Measurements from ENCODE around the gene ITGBL1. TPM values are rescaled to one million over a fixed set of nuclear protein-coding genes. Genes with fewer than 3 reads are reported as not detected.

ITGBL1 gene
- total and polyA plus RNA-seq, 2 of the 13 experiments (the other 11 are each of a cell fraction or from before 2014, with no cell fraction given) = 0.02 TPM; not detected in 1

- H3K27me3 ChIP-seq (ENCODE audit: control insufficient read depth in 1 of 2, insufficient read depth in 2 of 2, low read length in 2 of 2) = peaks cover 0 to 7% of the 10 kb centered on the region in 2 experiments; a peak in 2 of 5 replicates
- FAIRE-seq (no peak), ATAC-seq (no peak), DNase-seq (ENCODE audit: low spot score) (no peak)
- H3K9ac ChIP-seq (ENCODE audit: insufficient read depth, low read depth, low read length) = no peak overlapping the region
- H3K79me2 ChIP-seq (ENCODE audit: insufficient read depth, low read length) = no peaks in the 10 kb centered on the region
- no peak overlapping the region for H2AFZ ChIP-seq (ENCODE audit: low read length)
- in situ Hi-C loops (cut with HindIII; ENCODE audit: extremely low pct_ligation_motif_present, low pct_unique_long_range_greater_than_20kb) (loop anchor here (25.0 kb wide), 1 partner anchor 319 kb away; no protein-coding TSS in a partner anchor), intact Hi-C loops (cut with micrococcal nuclease; ENCODE audit: unreplicated experiment) (no loop called here)
- H3K4me1 ChIP-seq (ENCODE audit: insufficient read depth, low read length) = no peaks in the 10 kb centered on the region; the same call in 1 of the 2 replicates
- no peaks in the 10 kb centered on the region for H4K20me1 ChIP-seq (ENCODE audit: insufficient read depth, low read length)
- H3K27ac ChIP-seq (ENCODE audit: extremely low read length, insufficient read depth, low read length) = no peak overlapping the region
- H3K4me2 ChIP-seq (ENCODE audit: low read depth, low read length) = no peak overlapping the region
- TF ChIP-seq ZBTB44 (CRISPR knock-in tag; IDR thresholded peaks at IDR 0.05) = no peak
- TF ChIP-seq E2F2 (CRISPR knock-in tag; IDR thresholded peaks at IDR 0.05; ENCODE audit: borderline replicate concordance) = no peak
- TF ChIP-seq ZHX1 (CRISPR knock-in tag; IDR thresholded peaks at IDR 0.05; ENCODE audit: low read depth) = no peak
- TF ChIP-seq KDM4B (CRISPR knock-in tag; IDR thresholded peaks at IDR 0.05) = no peak
- no peak for TF ChIP-seq HOXA9 (CRISPR knock-in tag; IDR thresholded peaks at IDR 0.05; ENCODE audit: borderline replicate concordance)
- no peak for TF ChIP-seq YY1 (IDR thresholded peaks at IDR 0.05; ENCODE audit: insufficient read depth, insufficient replicate concordance, low read depth, low read length)
- TF ChIP-seq ZNF570 (CRISPR knock-in tag; IDR thresholded peaks at IDR 0.05; ENCODE audit: borderline replicate concordance) = no peak
- no peak for TF ChIP-seq NCOA1 (CRISPR knock-in tag; IDR thresholded peaks at IDR 0.05)
- TF ChIP-seq BHLHE40 (IDR thresholded peaks at IDR 0.05; ENCODE audit: low read length) = no peak
- no peak for TF ChIP-seq ZNF562 (CRISPR knock-in tag; IDR thresholded peaks at IDR 0.05; ENCODE audit: borderline replicate concordance)
- TF ChIP-seq NRL (CRISPR knock-in tag; IDR thresholded peaks at IDR 0.05; ENCODE audit: borderline replicate concordance) = no peak
- TF ChIP-seq ZNF414 (CRISPR knock-in tag; IDR thresholded peaks at IDR 0.05) = no peak
- TF ChIP-seq ZNF34 (CRISPR knock-in tag; IDR thresholded peaks at IDR 0.05; ENCODE audit: borderline replicate concordance) = no peak
- TF ChIP-seq ZNF10 (CRISPR knock-in tag; IDR thresholded peaks at IDR 0.05; ENCODE audit: borderline replicate concordance, low read depth) = no peak
- TF ChIP-seq ZIK1 (CRISPR knock-in tag; IDR thresholded peaks at IDR 0.05; ENCODE audit: borderline replicate concordance, low read depth) = no peak
- BruUV-seq (replicated peaks) = no TSS peak
- no peak overlapping the region for H3K4me3 ChIP-seq (replicated peaks in 1 of 3; ENCODE audit: insufficient read depth in 1 of 3, low read depth in 2 of 3, low read length in 3 of 3)
- no peaks in the 10 kb centered on the region for H3K9me3 ChIP-seq (ENCODE audit: low read length)
- H3K36me3 ChIP-seq (replicated peaks in 1 of 2; ENCODE audit: control insufficient read depth in 1 of 2, insufficient read depth in 2 of 2, low read length in 2 of 2) = no peaks in the 10 kb centered on the region
- WGBS (ENCODE audit: low lambda C conversion rate) = 12% methylated on average over 3 of the region's 3 CpGs
- CTCF ChIA-PET (ENCODE audit: low intra/inter-chr PET ratio, low total read pairs) = no interaction called here
- POLR2A ChIA-PET = no interaction called here
Measured at GRCh38 chr13:101455863-101456262, 3.4 kb downstream of the ITGBL1 start.

Measured in HepG2 (cell line).